ENCODE results near the gene PDGFA.

The PDGFA gene

DNA sequence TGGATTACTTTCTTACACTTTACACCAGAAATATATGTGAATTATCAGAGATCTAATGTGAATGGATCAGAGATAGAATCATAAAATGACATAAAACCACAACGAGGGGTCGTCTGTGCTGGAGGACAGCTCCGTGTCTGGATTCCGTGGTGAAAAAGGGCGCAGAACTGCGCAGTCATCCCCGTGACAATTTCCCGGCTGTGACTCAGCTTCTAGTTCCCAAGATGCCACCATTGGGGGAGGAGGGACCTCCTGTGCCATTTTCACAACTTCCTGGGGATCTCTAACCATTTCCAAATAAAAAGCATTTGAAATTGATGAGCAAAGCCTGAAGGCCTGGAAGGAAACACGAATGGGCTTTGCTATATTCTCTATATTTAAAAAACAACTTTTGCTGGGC, 72.1 kb downstream of the PDGFA start:
- Histone ChIP-seq H3K27me3 (ENCODE audit: control insufficient read depth, insufficient read depth, low read length) (peaks cover 24% of the 10 kb centered on the region), H3K4me1 (ENCODE audit: control insufficient read depth, insufficient read depth, low read length) (no peaks in the 10 kb centered on the region), H3K9ac (ENCODE audit: low read length) (no peak overlapping the region), H3K4me3 (ENCODE audit: low read length) (no peak overlapping the region), H3K36me3 (ENCODE audit: control insufficient read depth, insufficient read depth, low read length) (no peaks in the 10 kb centered on the region), H3K9me3 (ENCODE audit: control insufficient read depth, low read length) (no peaks in the 10 kb centered on the region)

All from mucosa of stomach (tissue), 1 donor.